ENCODE results near the gene PPP2R5E. TPM values are rescaled to one million over a fixed set of nuclear protein-coding genes. Genes with fewer than 3 reads are reported as not detected.

PPP2R5E gene
- total RNA-seq, 1 donor from 2014 or later: 36.9 TPM

- DNase-seq: no peak
- intact Hi-C loops (cut with micrococcal nuclease): no loop called here
- ATAC-seq: peak; percentile 43
Observed at GRCh38 chr14:63443988-63444387, 99.2 kb downstream of the PPP2R5E start.

GRCh38 chr14:63443361-63443760, 99.8 kb downstream of the PPP2R5E start:
- ATAC-seq (no peak), DNase-seq (no peak)
- intact Hi-C loops (cut with micrococcal nuclease): no loop called here

GRCh38 chr14:63438065-63438757, 105.0 kb downstream of the PPP2R5E start:
- ATAC-seq (peak; percentile 57), DNase-seq (peak; percentile 41)
- intact Hi-C loops (cut with micrococcal nuclease): no loop called here

- DNase-seq (no peak), ATAC-seq (peak; percentile 28)
- intact Hi-C loops (cut with micrococcal nuclease): no loop called here
Observed at GRCh38 chr14:63436286-63437098, 106.7 kb downstream of the PPP2R5E start.

GRCh38 chr14:63435838-63436237, 107.3 kb downstream of the PPP2R5E start:
- intact Hi-C loops (cut with micrococcal nuclease): no loop called here
- DNase-seq: peak; percentile 64
- ATAC-seq: peak; percentile 91

GRCh38 chr14:63435204-63435603, 108.0 kb downstream of the PPP2R5E start:
- ATAC-seq (no peak), DNase-seq (no peak)
- intact Hi-C loops (cut with micrococcal nuclease): no loop called here

GRCh38 chr14:63432888-63433552, 110.2 kb downstream of the PPP2R5E start:
- intact Hi-C loops (cut with micrococcal nuclease): no loop called here
- DNase-seq: no peak
- ATAC-seq: no peak

- ATAC-seq (no peak), DNase-seq (no peak)
- intact Hi-C loops (cut with micrococcal nuclease): no loop called here
Observed at GRCh38 chr14:63432228-63432627, 110.9 kb downstream of the PPP2R5E start.

- no peak for DNase-seq
- no peak for ATAC-seq
- intact Hi-C loops (cut with micrococcal nuclease): no loop called here
Observed at GRCh38 chr14:63431466-63431865, 111.7 kb downstream of the PPP2R5E start.

- intact Hi-C loops (cut with micrococcal nuclease): no loop called here
- no peak for DNase-seq
- no peak for ATAC-seq
Observed at GRCh38 chr14:63428486-63428885, 114.7 kb downstream of the PPP2R5E start.

GRCh38 chr14:63426838-63427352, 116.3 kb downstream of the PPP2R5E start:
- DNase-seq (no peak), ATAC-seq (no peak)
- intact Hi-C loops (cut with micrococcal nuclease): no loop called here

- DNase-seq: no peak
- intact Hi-C loops (cut with micrococcal nuclease): no loop called here
- peak; percentile 86 for ATAC-seq
Observed at GRCh38 chr14:63423889-63424288, 119.3 kb downstream of the PPP2R5E start.

- intact Hi-C loops (cut with micrococcal nuclease): no loop called here
- ATAC-seq: no peak
- no peak for DNase-seq
Observed at GRCh38 chr14:63423381-63423780, 119.8 kb downstream of the PPP2R5E start.

- ATAC-seq (peak; percentile 45), DNase-seq (no peak)
- intact Hi-C loops (cut with micrococcal nuclease): no loop called here
Observed at GRCh38 chr14:63421919-63422318, 121.3 kb downstream of the PPP2R5E start.

- intact Hi-C loops (cut with micrococcal nuclease): no loop called here
- ATAC-seq: no peak
- no peak for DNase-seq
Observed at GRCh38 chr14:63421226-63421625, 122.0 kb downstream of the PPP2R5E start.

GRCh38 chr14:63418020-63418419, 125.2 kb downstream of the PPP2R5E start:
- ATAC-seq (no peak), DNase-seq (no peak)
- intact Hi-C loops (cut with micrococcal nuclease): no loop called here

GRCh38 chr14:63413009-63413408, 130.2 kb downstream of the PPP2R5E start:
- no peak for DNase-seq
- no peak for ATAC-seq
- intact Hi-C loops (cut with micrococcal nuclease): no loop called here

GRCh38 chr14:63406333-63406732, 136.8 kb downstream of the PPP2R5E start:
- intact Hi-C loops (cut with micrococcal nuclease): no loop called here
- DNase-seq: no peak
- ATAC-seq: no peak

GRCh38 chr14:63405715-63406114, 137.5 kb downstream of the PPP2R5E start:
- intact Hi-C loops (cut with micrococcal nuclease): no loop called here

GRCh38 chr14:63404906-63405305, 138.3 kb downstream of the PPP2R5E start:
- DNase-seq (no peak), ATAC-seq (no peak)
- intact Hi-C loops (cut with micrococcal nuclease): no loop called here

More at GRCh38 chr14:63405715-63406114, 137.5 kb downstream of the PPP2R5E start:
- no peak for DNase-seq
- no peak for ATAC-seq

Measured in left ventricle myocardium superior (tissue), 1 donor.